Astrocyte of the cerebellum (primary cell): ENCODE measurements around the gene MLLT10.
A peak's percentile ranks its signal among the peaks of the same experiment; 100 is the strongest.
"Not testable (repeated sequence)": the region's sequence is repeated elsewhere in the genome, so short reads cannot be mapped to it uniquely, and the experiment has no call there.

Experiments
- DNase-seq: peaks from one replicate; pipeline ENCODE4 v3.0.0-alpha.2; 2011; ENCODE audit warnings: low read depth
- H3K4me3 ChIP-seq: 2 replicates; pipeline ENCODE4 v1.5.1; 2011; ENCODE audit warnings: mild to moderate bottlenecking, low read depth, low read length, moderate library complexity
- in situ Hi-C: cut with HindIII; loops from 2 replicates; pipeline ENCODE4 v1.10.0; 2017; ENCODE audit warnings: low sequenced_read_pairs
- TF ChIP-seq, protein P1 (sequence below): IDR thresholded peaks from 2 replicates; pipeline ENCODE4 v1.5.1; 2012; ENCODE audit warnings: low read length, low read depth, moderate library complexity, mild to moderate bottlenecking; ENCODE audit errors: missing control alignments

Gene MLLT10

DNA sequence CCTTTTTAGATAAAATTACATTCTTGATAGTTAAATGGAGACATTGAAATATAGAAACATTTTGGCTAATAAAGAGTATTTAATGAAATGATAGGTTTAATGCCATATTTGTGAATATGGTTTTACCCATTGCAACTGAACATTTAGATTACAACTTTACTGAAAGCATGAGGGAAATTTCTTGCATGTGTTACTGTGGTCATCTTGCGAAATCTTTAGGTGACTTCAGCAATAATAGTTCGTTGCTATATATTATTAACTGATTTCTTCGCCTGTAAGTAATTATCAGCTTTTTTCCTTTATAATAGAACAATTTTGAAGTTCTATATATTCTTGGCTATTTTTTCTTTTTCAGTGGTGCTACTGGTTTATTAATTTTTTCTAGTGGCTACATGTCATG lies 83.2 kb downstream of the MLLT10 start:
- in situ Hi-C loops: no loop called here
- no peak for DNase-seq
- TF ChIP-seq, protein P1, sequence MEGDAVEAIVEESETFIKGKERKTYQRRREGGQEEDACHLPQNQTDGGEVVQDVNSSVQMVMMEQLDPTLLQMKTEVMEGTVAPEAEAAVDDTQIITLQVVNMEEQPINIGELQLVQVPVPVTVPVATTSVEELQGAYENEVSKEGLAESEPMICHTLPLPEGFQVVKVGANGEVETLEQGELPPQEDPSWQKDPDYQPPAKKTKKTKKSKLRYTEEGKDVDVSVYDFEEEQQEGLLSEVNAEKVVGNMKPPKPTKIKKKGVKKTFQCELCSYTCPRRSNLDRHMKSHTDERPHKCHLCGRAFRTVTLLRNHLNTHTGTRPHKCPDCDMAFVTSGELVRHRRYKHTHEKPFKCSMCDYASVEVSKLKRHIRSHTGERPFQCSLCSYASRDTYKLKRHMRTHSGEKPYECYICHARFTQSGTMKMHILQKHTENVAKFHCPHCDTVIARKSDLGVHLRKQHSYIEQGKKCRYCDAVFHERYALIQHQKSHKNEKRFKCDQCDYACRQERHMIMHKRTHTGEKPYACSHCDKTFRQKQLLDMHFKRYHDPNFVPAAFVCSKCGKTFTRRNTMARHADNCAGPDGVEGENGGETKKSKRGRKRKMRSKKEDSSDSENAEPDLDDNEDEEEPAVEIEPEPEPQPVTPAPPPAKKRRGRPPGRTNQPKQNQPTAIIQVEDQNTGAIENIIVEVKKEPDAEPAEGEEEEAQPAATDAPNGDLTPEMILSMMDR: no peak
- no peak overlapping the region for H3K4me3 ChIP-seq

DNA sequence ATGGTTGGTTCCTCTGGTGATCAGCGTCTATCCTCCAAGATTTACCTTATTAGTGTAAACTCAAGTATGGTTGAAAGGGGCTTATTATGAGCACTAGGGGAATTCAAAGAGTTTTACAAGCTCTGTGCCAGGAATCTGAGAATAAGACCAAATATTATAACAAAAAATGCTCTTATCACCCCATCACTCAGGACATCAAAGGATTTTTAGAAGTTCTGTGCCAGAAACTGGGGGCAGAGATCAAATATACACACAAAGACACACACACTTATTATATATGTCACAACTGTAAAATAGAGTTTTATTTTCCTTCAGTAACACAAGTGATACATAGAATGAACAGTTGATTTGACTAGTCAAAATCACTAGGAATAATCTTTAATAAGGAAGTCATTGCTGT lies 89.3 kb downstream of the MLLT10 start:
- TF ChIP-seq, protein P1: no peak
- no peak overlapping the region for H3K4me3 ChIP-seq
- in situ Hi-C loops: no loop called here
- no peak for DNase-seq

DNA sequence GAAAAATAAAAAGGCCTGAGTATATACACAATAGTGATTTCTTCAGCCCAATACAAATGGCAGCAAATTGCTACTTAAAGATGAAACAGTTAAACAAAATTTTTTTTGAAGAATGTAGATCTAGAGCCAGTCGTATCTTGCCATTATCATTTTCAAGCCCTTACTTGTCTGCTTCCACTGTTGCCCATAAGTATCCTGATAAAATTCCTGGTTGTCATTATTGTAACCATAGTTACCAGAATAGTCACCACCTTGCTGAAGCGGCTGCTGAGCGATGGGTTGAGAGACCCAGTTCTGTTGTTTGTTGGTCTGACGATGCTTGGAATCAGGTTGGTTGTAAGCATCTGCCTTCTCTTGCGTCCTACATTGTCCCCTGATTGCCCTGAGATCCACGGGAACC lies 90.4 kb downstream of the MLLT10 start:
- H3K4me3 ChIP-seq, DNase-seq, in situ Hi-C loops: not testable (repeated sequence)

DNA sequence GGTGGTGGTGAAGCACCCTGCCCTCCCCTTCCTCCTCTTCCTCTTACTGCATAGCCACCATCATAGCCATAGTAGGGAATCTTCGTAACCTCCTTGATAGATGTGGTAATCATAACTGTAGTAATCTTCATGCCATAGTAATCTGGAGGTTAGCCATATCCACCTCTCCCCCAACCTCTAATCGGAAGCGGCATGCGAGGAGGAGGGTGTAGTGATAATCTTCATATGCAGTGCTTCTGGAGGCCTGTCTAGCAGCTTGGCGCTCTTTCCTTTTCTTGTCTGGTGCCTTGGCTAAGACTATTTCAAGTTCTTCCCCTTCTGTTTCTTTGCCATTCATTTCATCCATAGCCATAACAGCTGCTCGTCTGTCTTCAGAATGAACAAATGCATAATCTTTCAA lies 90.9 kb downstream of the MLLT10 start:
- TF ChIP-seq, protein P1: no peak
- no peak for DNase-seq
- no peak overlapping the region for H3K4me3 ChIP-seq
- in situ Hi-C loops: no loop called here

DNA sequence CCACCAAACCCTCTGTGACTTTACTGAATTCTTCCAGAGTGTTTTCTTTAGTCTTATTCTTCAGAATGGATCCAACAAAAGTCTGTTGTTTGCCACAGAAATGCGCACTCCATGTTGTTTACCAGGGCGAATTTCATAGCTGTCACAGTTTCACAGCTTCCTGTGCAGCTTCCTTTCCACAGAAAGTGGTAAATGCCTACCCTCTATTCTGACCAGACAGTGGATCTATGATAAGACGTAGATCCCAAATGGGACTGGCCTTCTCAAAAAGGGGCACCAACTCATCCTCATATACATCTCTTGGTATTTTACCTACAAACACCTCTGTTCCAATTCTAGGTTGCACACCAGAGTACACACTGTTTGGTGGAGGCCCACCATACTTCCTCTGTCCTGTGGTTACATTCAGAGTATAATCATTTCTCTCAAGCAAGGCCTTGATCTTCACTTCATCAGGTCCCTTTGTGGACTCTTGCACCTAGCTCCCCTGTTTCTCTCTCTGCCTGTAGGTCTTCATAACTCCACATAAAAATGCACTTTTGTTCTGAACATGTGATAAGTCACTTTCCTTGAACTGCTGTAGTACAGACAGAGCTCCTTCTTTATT lies 91.7 kb downstream of the MLLT10 start:
- no peak for DNase-seq
- TF ChIP-seq, protein P1: no peak
- in situ Hi-C loops: no loop called here
- H3K4me3 ChIP-seq: no peak overlapping the region

DNA sequence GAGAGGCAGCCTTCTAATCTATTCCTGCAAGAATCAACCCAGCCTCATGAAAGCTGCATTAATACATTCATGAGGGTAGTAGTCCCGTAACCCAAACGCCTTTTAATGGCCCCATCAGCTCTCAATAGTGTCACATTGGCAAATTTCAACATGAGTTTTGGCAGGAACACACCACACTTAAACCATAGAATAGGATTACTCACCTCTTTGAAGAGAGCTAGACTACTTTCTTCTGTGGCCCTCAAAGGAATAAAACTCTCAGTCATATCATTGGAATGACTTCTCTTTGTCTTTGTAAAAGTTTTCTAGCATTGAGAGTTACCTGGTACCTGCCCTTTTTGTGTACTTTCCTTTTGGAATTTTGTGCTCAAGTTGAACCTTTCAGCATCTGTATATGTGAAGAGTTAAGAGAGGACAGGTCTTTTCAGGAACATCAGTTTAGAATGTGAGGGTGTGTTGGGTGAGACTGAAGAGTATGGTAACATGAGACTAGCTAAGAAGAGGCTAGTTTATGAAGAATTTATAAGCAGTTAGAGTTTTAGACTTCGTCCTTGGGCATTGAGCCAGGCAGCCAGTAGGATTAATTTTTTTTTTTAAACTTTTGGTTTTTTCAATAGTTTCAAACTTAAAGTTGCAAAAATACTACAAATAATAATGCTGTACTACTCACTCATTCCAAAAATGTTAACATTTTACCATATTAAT lies 92.6 kb downstream of the MLLT10 start:
- DNase-seq: peak; percentile 13
- TF ChIP-seq, protein P1: no peak
- in situ Hi-C loops: no loop called here
- H3K4me3 ChIP-seq: no peak overlapping the region

DNA sequence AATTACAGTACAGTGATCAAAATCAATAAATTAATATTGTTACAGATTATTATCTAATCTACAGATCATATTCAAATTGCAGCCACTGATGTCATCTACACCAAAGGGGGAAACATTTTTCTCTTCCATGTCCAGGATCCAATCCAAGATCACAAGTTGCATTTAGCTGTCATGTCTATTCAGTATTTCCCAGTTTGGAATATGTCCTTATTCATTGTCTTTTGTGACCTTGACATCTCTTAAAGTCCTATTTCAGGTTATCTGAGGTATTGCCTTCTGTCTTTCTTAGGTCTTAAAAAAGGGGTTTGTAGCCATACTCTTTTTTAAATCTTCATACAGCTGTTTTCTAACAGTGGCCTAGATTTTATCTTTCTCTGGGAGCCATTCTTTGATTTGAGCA lies 93.3 kb downstream of the MLLT10 start:
- in situ Hi-C loops: no loop called here
- TF ChIP-seq, protein P1: no peak
- no peak overlapping the region for H3K4me3 ChIP-seq
- no peak for DNase-seq
